Measurements from ENCODE around the gene FBXL16.
A peak's percentile ranks its signal among the peaks of the same experiment; 100 is the strongest.

FBXL16 gene

GRCh38 chr16:706189-707061, 824 bp upstream of the FBXL16 start (continued):
- TF ChIP-seq, protein P1, sequence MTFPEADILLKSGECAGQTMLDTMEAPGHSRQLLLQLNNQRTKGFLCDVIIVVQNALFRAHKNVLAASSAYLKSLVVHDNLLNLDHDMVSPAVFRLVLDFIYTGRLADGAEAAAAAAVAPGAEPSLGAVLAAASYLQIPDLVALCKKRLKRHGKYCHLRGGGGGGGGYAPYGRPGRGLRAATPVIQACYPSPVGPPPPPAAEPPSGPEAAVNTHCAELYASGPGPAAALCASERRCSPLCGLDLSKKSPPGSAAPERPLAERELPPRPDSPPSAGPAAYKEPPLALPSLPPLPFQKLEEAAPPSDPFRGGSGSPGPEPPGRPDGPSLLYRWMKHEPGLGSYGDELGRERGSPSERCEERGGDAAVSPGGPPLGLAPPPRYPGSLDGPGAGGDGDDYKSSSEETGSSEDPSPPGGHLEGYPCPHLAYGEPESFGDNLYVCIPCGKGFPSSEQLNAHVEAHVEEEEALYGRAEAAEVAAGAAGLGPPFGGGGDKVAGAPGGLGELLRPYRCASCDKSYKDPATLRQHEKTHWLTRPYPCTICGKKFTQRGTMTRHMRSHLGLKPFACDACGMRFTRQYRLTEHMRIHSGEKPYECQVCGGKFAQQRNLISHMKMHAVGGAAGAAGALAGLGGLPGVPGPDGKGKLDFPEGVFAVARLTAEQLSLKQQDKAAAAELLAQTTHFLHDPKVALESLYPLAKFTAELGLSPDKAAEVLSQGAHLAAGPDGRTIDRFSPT (tag by site-specific recombination; IDR thresholded peaks at IDR 0.05): peak; percentile 68; the same call in 1 of the 2 replicates
- no peak for TF ChIP-seq ZNF501 (tag by site-specific recombination; IDR thresholded peaks at IDR 0.05)
- no peak; the same call in 1 of the 2 replicates for TF ChIP-seq ZEB2 (tag by site-specific recombination; IDR thresholded peaks at IDR 0.05)
- no peak for TF ChIP-seq ZNF114 (tag by site-specific recombination; IDR thresholded peaks at IDR 0.05)
- TF ChIP-seq ZNF473 (tag by site-specific recombination; IDR thresholded peaks at IDR 0.05): no peak
- TF ChIP-seq, protein P2, sequence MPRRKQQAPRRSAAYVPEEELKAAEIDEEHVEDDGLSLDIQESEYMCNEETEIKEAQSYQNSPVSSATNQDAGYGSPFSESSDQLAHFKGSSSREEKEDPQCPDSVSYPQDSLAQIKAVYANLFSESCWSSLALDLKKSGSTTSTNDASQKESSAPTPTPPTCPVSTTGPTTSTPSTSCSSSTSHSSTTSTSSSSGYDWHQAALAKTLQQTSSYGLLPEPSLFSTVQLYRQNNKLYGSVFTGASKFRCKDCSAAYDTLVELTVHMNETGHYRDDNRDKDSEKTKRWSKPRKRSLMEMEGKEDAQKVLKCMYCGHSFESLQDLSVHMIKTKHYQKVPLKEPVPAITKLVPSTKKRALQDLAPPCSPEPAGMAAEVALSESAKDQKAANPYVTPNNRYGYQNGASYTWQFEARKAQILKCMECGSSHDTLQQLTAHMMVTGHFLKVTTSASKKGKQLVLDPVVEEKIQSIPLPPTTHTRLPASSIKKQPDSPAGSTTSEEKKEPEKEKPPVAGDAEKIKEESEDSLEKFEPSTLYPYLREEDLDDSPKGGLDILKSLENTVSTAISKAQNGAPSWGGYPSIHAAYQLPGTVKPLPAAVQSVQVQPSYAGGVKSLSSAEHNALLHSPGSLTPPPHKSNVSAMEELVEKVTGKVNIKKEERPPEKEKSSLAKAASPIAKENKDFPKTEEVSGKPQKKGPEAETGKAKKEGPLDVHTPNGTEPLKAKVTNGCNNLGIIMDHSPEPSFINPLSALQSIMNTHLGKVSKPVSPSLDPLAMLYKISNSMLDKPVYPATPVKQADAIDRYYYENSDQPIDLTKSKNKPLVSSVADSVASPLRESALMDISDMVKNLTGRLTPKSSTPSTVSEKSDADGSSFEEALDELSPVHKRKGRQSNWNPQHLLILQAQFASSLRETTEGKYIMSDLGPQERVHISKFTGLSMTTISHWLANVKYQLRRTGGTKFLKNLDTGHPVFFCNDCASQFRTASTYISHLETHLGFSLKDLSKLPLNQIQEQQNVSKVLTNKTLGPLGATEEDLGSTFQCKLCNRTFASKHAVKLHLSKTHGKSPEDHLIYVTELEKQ (tag by site-specific recombination; IDR thresholded peaks at IDR 0.05; ENCODE audit: borderline replicate concordance): no peak
- TF ChIP-seq, protein P3, sequence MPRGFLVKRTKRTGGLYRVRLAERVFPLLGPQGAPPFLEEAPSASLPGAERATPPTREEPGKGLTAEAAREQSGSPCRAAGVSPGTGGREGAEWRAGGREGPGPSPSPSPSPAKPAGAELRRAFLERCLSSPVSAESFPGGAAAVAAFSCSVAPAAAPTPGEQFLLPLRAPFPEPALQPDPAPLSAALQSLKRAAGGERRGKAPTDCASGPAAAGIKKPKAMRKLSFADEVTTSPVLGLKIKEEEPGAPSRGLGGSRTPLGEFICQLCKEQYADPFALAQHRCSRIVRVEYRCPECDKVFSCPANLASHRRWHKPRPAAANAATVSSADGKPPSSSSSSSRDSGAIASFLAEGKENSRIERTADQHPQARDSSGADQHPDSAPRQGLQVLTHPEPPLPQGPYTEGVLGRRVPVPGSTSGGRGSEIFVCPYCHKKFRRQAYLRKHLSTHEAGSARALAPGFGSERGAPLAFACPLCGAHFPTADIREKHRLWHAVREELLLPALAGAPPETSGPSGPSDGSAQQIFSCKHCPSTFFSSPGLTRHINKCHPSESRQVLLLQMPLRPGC (tag by site-specific recombination; IDR thresholded peaks at IDR 0.05): no peak

DNA sequence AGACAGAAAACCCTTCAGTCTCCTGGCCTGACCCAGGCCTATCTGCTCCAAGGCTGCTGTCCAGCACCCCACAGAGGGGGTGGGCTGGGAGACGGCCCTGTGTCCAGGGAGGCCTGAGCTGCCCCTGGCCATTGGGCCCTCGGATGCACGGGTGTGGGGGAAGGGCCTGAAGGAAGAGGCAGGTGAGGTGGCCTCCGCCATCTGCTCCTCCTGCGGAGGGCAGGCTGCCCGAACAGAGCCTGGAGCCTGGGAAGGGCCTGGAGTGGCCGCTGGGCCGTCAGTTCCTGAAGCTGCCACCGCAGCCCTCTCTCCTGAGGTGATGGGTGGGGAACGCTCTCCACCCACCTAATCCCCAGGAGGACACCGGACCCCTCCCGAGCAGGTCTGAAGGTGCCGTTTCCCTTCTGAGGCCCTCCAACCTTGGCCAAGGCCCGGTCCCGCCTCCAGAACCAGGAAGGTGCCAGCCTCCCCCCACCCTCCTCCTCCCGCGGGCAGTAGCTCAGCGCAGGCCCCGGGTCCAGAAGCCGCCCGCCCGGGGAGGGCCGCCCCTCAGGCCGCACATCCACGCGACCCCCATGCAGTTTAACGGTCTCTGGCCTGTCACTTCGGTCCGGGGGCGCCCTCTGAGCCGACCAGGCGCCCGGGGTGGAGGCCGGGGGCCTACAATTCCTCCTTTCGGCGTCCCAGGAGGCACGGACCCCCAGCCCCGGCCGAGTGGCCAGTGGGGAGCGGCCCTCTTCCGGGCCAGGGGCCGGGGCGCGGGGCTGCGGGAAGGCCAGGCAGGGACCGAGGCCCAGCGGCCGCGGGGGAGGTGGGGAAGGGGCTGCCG, 835 bp downstream of the FBXL16 start:
- Histone ChIP-seq H3K9me3 (ENCODE audit: control insufficient read depth, insufficient read depth, low read depth, low read length) (no peaks in the 10 kb centered on the region), H3K4me3 (ENCODE audit: low read depth, low read length) (no peak overlapping the region), H3K4me1 (ENCODE audit: control insufficient read depth, insufficient read depth, low read length) (peaks cover under 1% of the 10 kb centered on the region; the same call in 1 of the 2 replicates), H3K36me3 (ENCODE audit: control insufficient read depth in 2 of 2, insufficient read depth in 1 of 2, low read length in 2 of 2) (no peaks in the 10 kb centered on the region), H3K27ac (ENCODE audit: extremely low read depth, low read depth, low read length) (no peak overlapping the region)
- CTCF ChIA-PET: interaction anchor here (0.8 to 1.0 kb wide), 2 partner anchors 19 to 142 kb away, joined by 3 to 4 read pairs; no protein-coding TSS in a partner anchor
- POLR2A ChIA-PET: no interaction called here
- TF ChIP-seq KLF8 (tag by site-specific recombination; IDR thresholded peaks at IDR 0.05) (peak; percentile 29; the same call in 1 of the 2 replicates), SP3 (tag by site-specific recombination; IDR thresholded peaks at IDR 0.05) (0 out of 2 replicates have a peak, but pooled peaks have one; percentile 12), ZFHX2 (tag by site-specific recombination; conservative IDR thresholded peaks at IDR 0.05) (0 out of 2 replicates have a peak, but pooled peaks have one; percentile 20), ZNF843 (tag by site-specific recombination; IDR thresholded peaks at IDR 0.05) (no peak), GLIS2 (tag by site-specific recombination; IDR thresholded peaks at IDR 0.05) (peak; percentile 43), ZIC2 (tag by site-specific recombination; IDR thresholded peaks at IDR 0.05) (peak; percentile 37; the same call in 1 of the 2 replicates), ZBTB26 (tag by site-specific recombination; optimal IDR thresholded peaks at IDR 0.05) (peak; percentile 22), ZNF521 (tag by site-specific recombination; IDR thresholded peaks at IDR 0.05) (no peak), PATZ1 (tag by site-specific recombination; IDR thresholded peaks at IDR 0.05) (peak; percentile 43), ZNF335 (tag by site-specific recombination; conservative IDR thresholded peaks at IDR 0.05) (peak; percentile 60)
- TF ChIP-seq, protein P4, sequence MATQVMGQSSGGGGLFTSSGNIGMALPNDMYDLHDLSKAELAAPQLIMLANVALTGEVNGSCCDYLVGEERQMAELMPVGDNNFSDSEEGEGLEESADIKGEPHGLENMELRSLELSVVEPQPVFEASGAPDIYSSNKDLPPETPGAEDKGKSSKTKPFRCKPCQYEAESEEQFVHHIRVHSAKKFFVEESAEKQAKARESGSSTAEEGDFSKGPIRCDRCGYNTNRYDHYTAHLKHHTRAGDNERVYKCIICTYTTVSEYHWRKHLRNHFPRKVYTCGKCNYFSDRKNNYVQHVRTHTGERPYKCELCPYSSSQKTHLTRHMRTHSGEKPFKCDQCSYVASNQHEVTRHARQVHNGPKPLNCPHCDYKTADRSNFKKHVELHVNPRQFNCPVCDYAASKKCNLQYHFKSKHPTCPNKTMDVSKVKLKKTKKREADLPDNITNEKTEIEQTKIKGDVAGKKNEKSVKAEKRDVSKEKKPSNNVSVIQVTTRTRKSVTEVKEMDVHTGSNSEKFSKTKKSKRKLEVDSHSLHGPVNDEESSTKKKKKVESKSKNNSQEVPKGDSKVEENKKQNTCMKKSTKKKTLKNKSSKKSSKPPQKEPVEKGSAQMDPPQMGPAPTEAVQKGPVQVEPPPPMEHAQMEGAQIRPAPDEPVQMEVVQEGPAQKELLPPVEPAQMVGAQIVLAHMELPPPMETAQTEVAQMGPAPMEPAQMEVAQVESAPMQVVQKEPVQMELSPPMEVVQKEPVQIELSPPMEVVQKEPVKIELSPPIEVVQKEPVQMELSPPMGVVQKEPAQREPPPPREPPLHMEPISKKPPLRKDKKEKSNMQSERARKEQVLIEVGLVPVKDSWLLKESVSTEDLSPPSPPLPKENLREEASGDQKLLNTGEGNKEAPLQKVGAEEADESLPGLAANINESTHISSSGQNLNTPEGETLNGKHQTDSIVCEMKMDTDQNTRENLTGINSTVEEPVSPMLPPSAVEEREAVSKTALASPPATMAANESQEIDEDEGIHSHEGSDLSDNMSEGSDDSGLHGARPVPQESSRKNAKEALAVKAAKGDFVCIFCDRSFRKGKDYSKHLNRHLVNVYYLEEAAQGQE (tag by site-specific recombination; IDR thresholded peaks at IDR 0.05): peak; percentile 94

Data from HEK293 (cell line).